ENCODE results near the gene NLRC5.

The NLRC5 gene

GRCh38 chr16:57113042-57113453 lies 123.7 kb downstream of the NLRC5 start:
- DNase-seq = no peak
- no peaks in the 10 kb centered on the region for H3K36me3 ChIP-seq
- no peak for TF ChIP-seq CTCF (IDR thresholded peaks at IDR 0.05; ENCODE audit: low read depth, low read length)
- 0 out of 2 replicates have a peak, but pooled peaks cover 2% of the 10 kb centered on the region for H3K4me1 ChIP-seq
- H3K27me3 ChIP-seq = no peaks in the 10 kb centered on the region
- H3K9me3 ChIP-seq = no peaks in the 10 kb centered on the region
- H3K4me3 ChIP-seq (ENCODE audit: low read depth, low read length) = no peak overlapping the region

- no peaks in the 10 kb centered on the region for H3K9me3 ChIP-seq
- H3K4me1 ChIP-seq = 0 out of 2 replicates have a peak, but pooled peaks cover 2% of the 10 kb centered on the region
- H3K36me3 ChIP-seq = no peaks in the 10 kb centered on the region
- TF ChIP-seq CTCF (IDR thresholded peaks at IDR 0.05; ENCODE audit: low read depth, low read length) = no peak
- no peak for DNase-seq
- H3K4me3 ChIP-seq (ENCODE audit: low read depth, low read length) = no peak overlapping the region
- no peaks in the 10 kb centered on the region for H3K27me3 ChIP-seq
Observed at GRCh38 chr16:57113664-57114063, 124.3 kb downstream of the NLRC5 start.

GRCh38 chr16:57115168-57115513 lies 125.8 kb downstream of the NLRC5 start:
- DNase-seq = no peak
- TF ChIP-seq CTCF (IDR thresholded peaks at IDR 0.05; ENCODE audit: low read depth, low read length) = no peak
- Histone ChIP-seq H3K27me3 (no peaks in the 10 kb centered on the region), H3K36me3 (no peaks in the 10 kb centered on the region), H3K9me3 (no peaks in the 10 kb centered on the region), H3K4me1 (no peaks in the 10 kb centered on the region), H3K4me3 (ENCODE audit: low read depth, low read length) (no peak overlapping the region)

GRCh38 chr16:57115514-57116182 lies 126.3 kb downstream of the NLRC5 start:
- no peaks in the 10 kb centered on the region for H3K4me1 ChIP-seq
- no peak overlapping the region for H3K4me3 ChIP-seq (ENCODE audit: low read depth, low read length)
- H3K9me3 ChIP-seq = no peaks in the 10 kb centered on the region
- TF ChIP-seq CTCF (IDR thresholded peaks at IDR 0.05; ENCODE audit: low read depth, low read length) = no peak
- H3K27me3 ChIP-seq = no peaks in the 10 kb centered on the region
- DNase-seq = no peak
- H3K36me3 ChIP-seq = no peaks in the 10 kb centered on the region

GRCh38 chr16:57118461-57119084 lies 129.2 kb downstream of the NLRC5 start:
- no peak for DNase-seq
- no peak for TF ChIP-seq CTCF (IDR thresholded peaks at IDR 0.05; ENCODE audit: low read depth, low read length)
- no peaks in the 10 kb centered on the region for H3K36me3 ChIP-seq
- no peaks in the 10 kb centered on the region for H3K9me3 ChIP-seq
- no peak overlapping the region for H3K4me3 ChIP-seq (ENCODE audit: low read depth, low read length)
- H3K4me1 ChIP-seq = no peaks in the 10 kb centered on the region
- H3K27me3 ChIP-seq = no peaks in the 10 kb centered on the region

GRCh38 chr16:57123216-57123973 lies 134.0 kb downstream of the NLRC5 start:
- Histone ChIP-seq H3K9me3 (no peaks in the 10 kb centered on the region), H3K4me1 (no peaks in the 10 kb centered on the region), H3K36me3 (no peaks in the 10 kb centered on the region), H3K4me3 (ENCODE audit: low read depth, low read length) (no peak overlapping the region), H3K27me3 (no peaks in the 10 kb centered on the region)
- DNase-seq = no peak
- TF ChIP-seq CTCF (IDR thresholded peaks at IDR 0.05; ENCODE audit: low read depth, low read length) = no peak
